GM12864 (cell line): ENCODE results near the gene CASP9.
"Not testable (repeated sequence)": the region's sequence is repeated elsewhere in the genome, so short reads cannot be mapped to it uniquely, and the experiment has no call there.

Experiments
- DNase-seq: peaks from one replicate; pipeline ENCODE4 v3.0.0-alpha.2; 2011; ENCODE audit warnings: low read depth
- H3K4me3 ChIP-seq: 2 replicates; pipeline ENCODE4 v1.5.1; 2011; ENCODE audit warnings: mild to moderate bottlenecking, low read depth, low read length, control low read depth
- TF ChIP-seq, protein P1 (sequence below): IDR thresholded peaks from 2 replicates; pipeline ENCODE4 v1.5.1; 2011; ENCODE audit warnings: low read depth, mild to moderate bottlenecking, moderate library complexity, low read length, control low read depth, inconsistent platforms; ENCODE audit errors: missing control alignments

Gene CASP9

GRCh38 chr1:15488371-15488770 lies 35.6 kb downstream of the CASP9 start:
- TF ChIP-seq, protein P1, sequence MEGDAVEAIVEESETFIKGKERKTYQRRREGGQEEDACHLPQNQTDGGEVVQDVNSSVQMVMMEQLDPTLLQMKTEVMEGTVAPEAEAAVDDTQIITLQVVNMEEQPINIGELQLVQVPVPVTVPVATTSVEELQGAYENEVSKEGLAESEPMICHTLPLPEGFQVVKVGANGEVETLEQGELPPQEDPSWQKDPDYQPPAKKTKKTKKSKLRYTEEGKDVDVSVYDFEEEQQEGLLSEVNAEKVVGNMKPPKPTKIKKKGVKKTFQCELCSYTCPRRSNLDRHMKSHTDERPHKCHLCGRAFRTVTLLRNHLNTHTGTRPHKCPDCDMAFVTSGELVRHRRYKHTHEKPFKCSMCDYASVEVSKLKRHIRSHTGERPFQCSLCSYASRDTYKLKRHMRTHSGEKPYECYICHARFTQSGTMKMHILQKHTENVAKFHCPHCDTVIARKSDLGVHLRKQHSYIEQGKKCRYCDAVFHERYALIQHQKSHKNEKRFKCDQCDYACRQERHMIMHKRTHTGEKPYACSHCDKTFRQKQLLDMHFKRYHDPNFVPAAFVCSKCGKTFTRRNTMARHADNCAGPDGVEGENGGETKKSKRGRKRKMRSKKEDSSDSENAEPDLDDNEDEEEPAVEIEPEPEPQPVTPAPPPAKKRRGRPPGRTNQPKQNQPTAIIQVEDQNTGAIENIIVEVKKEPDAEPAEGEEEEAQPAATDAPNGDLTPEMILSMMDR, result no peak
- DNase-seq, result no peak
- no peak overlapping the region for H3K4me3 ChIP-seq

GRCh38 chr1:15486844-15487610 lies 37.0 kb downstream of the CASP9 start:
- DNase-seq, H3K4me3 ChIP-seq: not testable (repeated sequence)

DNA sequence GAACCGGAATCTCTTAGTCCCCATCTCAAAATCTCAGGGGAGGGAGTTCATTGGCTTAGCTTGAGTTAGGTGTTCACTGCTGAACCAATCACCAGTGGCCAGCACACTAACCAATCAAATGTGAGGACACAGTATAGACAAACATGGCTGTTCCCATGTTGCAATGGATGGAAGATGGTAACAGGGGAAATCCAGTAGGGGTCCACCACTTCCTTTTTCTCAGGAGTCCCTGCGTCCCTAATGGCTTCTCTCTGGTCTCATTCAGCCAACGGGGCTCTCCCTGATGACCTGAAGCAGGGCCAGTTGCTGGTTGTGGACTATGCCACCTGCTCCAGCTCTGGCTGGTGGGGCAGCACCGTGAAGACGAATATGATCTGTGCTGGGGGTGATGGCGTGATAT lies 38.4 kb downstream of the CASP9 start:
- no peak for DNase-seq
- no peak overlapping the region for H3K4me3 ChIP-seq
- TF ChIP-seq, protein P1, result no peak

DNA sequence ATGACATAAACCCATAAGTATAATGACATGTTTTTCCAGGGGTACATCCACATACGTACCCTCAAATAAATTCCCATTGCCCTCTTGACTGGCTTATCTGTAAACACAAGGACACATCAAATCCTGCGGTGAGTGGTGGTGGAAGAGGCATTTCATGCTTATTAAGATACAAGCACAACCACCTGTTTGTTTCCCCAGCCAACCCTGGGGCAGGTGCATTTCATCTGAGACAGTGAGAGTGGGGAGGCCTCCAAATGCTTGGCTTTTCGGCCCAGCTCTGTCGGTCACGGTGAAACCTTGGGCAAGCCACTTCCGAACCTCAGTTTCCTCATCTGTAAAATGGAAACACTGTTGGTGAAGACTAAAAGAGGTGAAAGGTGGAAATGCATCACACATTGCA lies 39.6 kb downstream of the CASP9 start:
- not testable (repeated sequence) for H3K4me3 ChIP-seq, DNase-seq

GRCh38 chr1:15483971-15484370 lies 40.0 kb downstream of the CASP9 start:
- TF ChIP-seq, protein P1, result no peak
- DNase-seq, result no peak
- H3K4me3 ChIP-seq, result no peak overlapping the region

DNA sequence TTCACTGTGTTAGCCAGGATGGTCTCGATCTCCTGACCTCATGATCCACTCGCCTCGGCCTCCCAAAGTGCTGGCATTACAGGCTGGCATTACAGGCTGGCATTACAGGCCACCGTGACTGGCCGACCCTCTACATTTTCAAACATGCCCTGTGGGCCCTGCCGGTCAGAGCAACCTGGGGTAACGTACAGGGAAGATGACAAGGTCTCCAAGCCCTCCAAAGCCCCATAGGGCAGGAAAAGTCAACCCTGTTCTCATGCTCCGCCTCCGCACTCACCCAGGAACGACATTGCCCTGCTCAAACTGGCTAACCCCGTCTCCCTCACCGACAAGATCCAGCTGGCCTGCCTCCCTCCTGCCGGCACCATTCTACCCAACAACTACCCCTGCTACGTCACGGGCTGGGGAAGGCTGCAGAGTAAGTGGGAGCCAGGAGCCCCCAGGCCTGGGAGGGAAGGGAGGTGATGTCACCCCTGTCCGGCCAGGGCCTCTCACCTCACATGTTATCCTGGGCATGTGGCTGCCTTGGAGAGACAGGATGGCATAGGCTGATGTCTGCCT lies 41.0 kb downstream of the CASP9 start:
- H3K4me3 ChIP-seq, DNase-seq: not testable (repeated sequence)

DNA sequence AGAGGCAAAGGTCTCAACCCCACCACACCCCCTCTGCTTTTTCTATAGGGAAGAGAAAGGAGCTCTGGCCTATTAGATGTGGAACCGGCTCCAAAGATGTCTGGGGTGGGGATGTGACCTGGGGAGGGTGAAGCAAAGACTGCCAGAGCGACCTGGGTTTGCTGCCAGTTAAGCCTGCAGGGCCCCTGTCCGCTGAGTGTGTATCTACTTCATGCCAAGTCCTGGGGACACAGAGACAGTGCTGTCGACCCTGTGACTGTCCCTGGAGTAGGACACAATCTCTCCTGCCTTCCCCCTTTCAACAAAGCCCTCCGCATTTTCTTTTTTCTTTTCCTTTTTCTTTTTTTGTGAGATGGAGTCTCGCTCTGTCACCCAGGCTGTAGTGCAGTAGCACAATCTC lies 41.6 kb downstream of the CASP9 start:
- H3K4me3 ChIP-seq, DNase-seq: not testable (repeated sequence)

GRCh38 chr1:15479654-15480347 lies 44.2 kb downstream of the CASP9 start:
- no peak overlapping the region for H3K4me3 ChIP-seq
- no peak for DNase-seq
- TF ChIP-seq, protein P1, result no peak

DNA sequence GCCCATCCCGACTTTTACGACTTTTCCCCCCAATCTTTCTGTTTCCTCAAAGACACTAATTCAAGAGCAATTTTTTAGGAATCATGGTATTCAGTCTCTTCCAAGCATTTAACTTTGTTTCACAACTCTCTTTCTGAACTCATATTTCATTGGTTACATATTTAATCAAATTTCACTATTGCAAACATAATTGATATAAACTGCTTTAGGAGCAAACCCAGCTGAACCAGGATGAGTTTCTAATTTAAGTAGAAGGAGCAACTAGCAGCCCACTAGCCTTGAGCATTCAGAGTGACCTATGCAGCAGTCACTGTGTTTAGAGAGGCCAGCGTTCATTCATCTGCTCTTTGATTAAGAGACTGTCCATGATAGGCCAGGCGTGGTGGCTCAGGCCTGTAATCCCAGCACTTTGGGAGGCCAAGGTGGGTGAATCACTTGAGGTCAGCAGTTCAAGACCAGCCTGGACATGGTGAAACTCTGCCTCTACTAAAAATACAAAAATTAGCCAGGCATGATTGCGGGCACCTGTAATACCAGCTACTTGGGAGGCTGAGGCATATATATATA lies 46.3 kb downstream of the CASP9 start:
- no peak overlapping the region for H3K4me3 ChIP-seq
- TF ChIP-seq, protein P1, result no peak
- no peak for DNase-seq
